Neural crest cell (in vitro differentiated cells): ENCODE results near the gene BBOX1. TPM values are rescaled to one million over a fixed set of nuclear protein-coding genes. Genes with fewer than 3 reads are reported as not detected.
A peak's percentile ranks its signal among the peaks of the same experiment; 100 is the strongest.

Source experiments
- DNase-seq: peaks from one replicate; pipeline ENCODE4 v3.0.0; 2021; ENCODE audit warnings: low read depth, mixed read lengths, low spot score
- H3K27ac Mint-ChIP-seq: one replicate; pipeline ENCODE4 v1.8.0; 2021; ENCODE audit warnings: mild to moderate bottlenecking, mixed read lengths; ENCODE audit not compliant: unreplicated experiment
- H3K27me3 Mint-ChIP-seq: 2 replicates; pipeline ENCODE4 v1.8.0; 2021; ENCODE audit warnings: low read depth, mild to moderate bottlenecking, mixed read lengths
- H3K36me3 Mint-ChIP-seq: 2 replicates; pipeline ENCODE4 v1.8.0; 2021; ENCODE audit warnings: low read depth, mild to moderate bottlenecking, mixed read lengths
- H3K4me1 Mint-ChIP-seq: 2 replicates; pipeline ENCODE4 v1.8.0; 2021; ENCODE audit warnings: mixed read lengths
- H3K4me3 Mint-ChIP-seq: one replicate; pipeline ENCODE4 v1.8.0; 2021; ENCODE audit warnings: mild to moderate bottlenecking, mixed read lengths
- H3K9me3 Mint-ChIP-seq: 2 replicates; pipeline ENCODE4 v1.8.0; 2021; ENCODE audit warnings: mixed read lengths
- total RNA-seq: library from RNA; stranded (reverse); gene quantifications from 2 replicates; pipeline ENCODE4 v1.2.1, GENCODE V29; 2021
- TF ChIP-seq, protein P1 (sequence below): fragments of 200-600 bp; sonication (generic); conservative IDR thresholded peaks from 2 replicates; pipeline ENCODE4 v1.5.0; 2021; ENCODE audit warnings: antibody characterized with exemption, mild to moderate bottlenecking

The BBOX1 gene
- total RNA-seq, 1 donor from 2014 or later: not detected

DNA sequence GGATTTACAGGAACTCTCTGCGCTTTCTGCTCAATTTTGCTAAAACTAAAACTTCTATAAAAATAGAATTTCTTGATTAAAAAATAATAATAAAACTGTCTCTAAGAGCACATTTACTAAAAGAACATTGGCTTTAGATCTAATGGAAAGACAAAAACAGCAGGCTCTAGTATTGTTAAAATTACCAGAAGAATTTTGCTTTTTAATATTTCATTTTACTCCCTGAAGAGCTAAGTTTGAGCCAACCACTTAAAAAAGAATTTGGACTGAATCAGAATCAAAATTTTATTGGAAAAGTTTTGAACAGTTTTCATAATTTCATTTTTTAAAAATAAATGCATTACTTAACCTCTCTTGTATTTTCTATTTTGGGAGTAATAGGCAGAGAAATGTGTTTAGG is 107.3 kb downstream of the BBOX1 start:
- H3K27ac Mint-ChIP-seq: no peak overlapping the region
- no peak for DNase-seq
- TF ChIP-seq, protein P1, sequence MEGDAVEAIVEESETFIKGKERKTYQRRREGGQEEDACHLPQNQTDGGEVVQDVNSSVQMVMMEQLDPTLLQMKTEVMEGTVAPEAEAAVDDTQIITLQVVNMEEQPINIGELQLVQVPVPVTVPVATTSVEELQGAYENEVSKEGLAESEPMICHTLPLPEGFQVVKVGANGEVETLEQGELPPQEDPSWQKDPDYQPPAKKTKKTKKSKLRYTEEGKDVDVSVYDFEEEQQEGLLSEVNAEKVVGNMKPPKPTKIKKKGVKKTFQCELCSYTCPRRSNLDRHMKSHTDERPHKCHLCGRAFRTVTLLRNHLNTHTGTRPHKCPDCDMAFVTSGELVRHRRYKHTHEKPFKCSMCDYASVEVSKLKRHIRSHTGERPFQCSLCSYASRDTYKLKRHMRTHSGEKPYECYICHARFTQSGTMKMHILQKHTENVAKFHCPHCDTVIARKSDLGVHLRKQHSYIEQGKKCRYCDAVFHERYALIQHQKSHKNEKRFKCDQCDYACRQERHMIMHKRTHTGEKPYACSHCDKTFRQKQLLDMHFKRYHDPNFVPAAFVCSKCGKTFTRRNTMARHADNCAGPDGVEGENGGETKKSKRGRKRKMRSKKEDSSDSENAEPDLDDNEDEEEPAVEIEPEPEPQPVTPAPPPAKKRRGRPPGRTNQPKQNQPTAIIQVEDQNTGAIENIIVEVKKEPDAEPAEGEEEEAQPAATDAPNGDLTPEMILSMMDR: no peak
- H3K4me1 Mint-ChIP-seq: no peaks in the 10 kb centered on the region
- H3K4me3 Mint-ChIP-seq: no peak overlapping the region
- H3K9me3 Mint-ChIP-seq: peaks cover 11% of the 10 kb centered on the region
- H3K27me3 Mint-ChIP-seq: no peaks in the 10 kb centered on the region
- H3K36me3 Mint-ChIP-seq: peaks cover 24% of the 10 kb centered on the region

DNA sequence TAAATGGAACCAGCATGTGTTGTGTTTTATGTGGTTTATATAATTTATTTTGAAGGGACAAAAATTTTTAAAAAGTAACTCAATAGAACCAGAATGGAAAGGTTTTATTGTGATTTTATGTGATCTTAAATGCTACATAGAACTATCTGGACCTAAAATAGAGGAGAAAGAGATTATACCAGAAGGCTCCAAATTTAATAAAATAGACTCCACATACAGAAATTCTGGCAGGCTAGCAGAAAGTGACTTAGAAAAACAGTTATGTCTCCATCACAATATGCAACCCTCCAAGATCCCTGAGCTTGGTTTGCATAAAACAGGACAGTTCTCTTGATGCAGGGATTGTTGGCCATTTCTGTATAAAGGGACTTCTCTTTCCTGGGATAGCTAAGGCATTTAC is 107.9 kb downstream of the BBOX1 start:
- Mint-ChIP-seq H3K4me3 (no peak overlapping the region), H3K27me3 (no peaks in the 10 kb centered on the region), H3K4me1 (no peaks in the 10 kb centered on the region), H3K27ac (no peak overlapping the region), H3K9me3 (peaks cover 14% of the 10 kb centered on the region), H3K36me3 (peaks cover 26% of the 10 kb centered on the region)
- TF ChIP-seq, protein P1: no peak
- DNase-seq: no peak

DNA sequence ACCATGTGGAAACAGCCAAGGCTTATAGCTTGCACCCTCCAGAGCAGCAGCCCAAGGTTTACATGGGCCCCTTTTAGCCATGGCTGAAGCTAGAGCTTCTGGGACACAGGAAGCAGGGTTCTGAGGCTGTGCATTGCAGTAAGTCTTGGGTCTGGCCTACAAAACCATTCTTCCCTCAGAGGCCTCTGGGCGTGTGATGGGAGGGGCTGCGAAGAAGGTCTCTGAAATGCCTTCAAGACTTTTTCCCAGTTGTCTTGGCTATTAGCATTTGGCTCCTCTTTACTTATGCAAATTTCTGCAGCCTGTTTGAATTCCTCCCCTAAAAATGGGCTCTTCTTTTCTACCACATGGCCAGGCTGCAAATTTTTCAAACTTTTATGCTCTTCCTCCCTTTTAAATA is 109.5 kb downstream of the BBOX1 start:
- TF ChIP-seq, protein P1: no peak
- Mint-ChIP-seq H3K4me1 (no peaks in the 10 kb centered on the region), H3K9me3 (peaks cover 14% of the 10 kb centered on the region), H3K27me3 (no peaks in the 10 kb centered on the region), H3K4me3 (no peak overlapping the region), H3K36me3 (peaks cover 24% of the 10 kb centered on the region), H3K27ac (no peak overlapping the region)
- DNase-seq: no peak

DNA sequence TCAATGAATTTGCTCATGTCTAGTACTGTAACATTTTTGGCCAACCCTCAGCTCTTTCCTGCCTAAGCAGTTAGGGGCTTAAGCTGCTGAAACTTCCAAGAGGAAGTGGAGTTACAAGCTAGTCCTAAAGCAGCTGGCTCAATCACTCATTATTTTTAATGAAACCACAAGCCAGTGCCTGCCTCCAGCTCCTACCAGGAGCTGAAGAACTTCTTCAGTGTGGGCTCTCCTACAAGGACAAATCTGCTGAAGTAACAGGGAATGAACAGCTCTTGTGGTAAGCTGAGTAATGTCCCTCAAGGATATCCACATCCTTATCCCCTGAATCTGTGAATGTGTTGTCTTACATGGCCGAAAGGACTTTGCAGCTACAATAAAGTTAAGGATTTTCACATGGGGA is 112.5 kb downstream of the BBOX1 start:
- H3K9me3 Mint-ChIP-seq: peaks cover 12% of the 10 kb centered on the region
- no peak overlapping the region for H3K27ac Mint-ChIP-seq
- peaks cover 26% of the 10 kb centered on the region for H3K36me3 Mint-ChIP-seq
- DNase-seq: no peak
- TF ChIP-seq, protein P1: no peak
- H3K4me1 Mint-ChIP-seq: no peaks in the 10 kb centered on the region
- H3K4me3 Mint-ChIP-seq: no peak overlapping the region
- no peaks in the 10 kb centered on the region for H3K27me3 Mint-ChIP-seq

DNA sequence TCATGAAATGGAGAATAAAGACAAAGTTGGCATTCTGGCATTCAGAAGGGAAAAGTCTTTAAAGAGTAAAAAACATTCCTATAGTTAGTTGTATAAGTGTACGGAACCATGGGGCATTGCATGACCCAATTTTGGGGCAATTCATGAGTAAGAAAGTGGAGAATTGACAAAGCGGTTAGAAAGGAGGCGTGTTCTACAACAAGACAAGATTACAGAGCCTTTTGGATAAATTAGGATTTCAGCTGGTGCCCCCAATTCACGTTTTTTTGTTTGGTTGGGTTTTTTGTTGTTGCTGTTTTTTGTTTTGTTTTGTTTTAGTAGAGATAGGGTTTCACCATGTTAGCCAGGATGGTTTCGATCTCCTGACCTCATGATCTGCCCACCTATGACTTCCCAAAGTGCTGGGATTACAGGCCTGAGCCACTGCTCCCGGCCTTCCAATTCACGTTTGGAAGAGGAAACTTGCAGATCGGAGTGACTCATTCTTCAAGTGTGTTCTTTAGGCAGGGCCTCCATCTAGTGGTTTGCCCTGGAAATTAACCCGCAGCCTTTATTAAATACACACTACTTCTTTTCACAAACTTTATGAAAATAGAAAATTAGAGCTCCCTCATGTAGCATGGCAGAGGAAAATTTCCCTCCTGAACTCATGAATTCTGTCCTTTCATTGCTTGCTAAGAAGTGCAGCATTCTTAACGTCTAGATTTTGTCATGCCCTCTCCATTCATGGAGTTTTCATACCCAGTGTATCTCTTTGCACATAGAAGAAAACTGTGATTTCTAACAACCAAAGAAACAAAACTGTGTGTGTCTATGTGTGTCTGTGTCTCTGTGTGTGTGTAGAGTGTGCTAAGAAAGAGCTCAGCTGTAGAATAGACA is 118.1 kb downstream of the BBOX1 start:
- Mint-ChIP-seq H3K36me3 (peaks cover 12% of the 10 kb centered on the region), H3K4me3 (no peak overlapping the region), H3K27me3 (no peaks in the 10 kb centered on the region), H3K4me1 (no peaks in the 10 kb centered on the region), H3K27ac (peak overlapping the region; percentile 39), H3K9me3 (peaks cover 5% of the 10 kb centered on the region)
- peak; percentile 38 for DNase-seq
- TF ChIP-seq, protein P1: peak; percentile 87
